SH-SY5Y (cell line): ENCODE results near the gene GAB2.

Experiments used
- GATA2 ChIP-seq: IDR thresholded peaks from 2 replicates; pipeline ENCODE4 v1.6.1; 2011; ENCODE audit warnings: mild to moderate bottlenecking, low read depth, low read length
- GATA3 ChIP-seq: IDR thresholded peaks from 2 replicates; pipeline ENCODE4 v1.6.1; 2011; ENCODE audit warnings: low read depth, mild to moderate bottlenecking, low read length, moderate library complexity

DNA sequence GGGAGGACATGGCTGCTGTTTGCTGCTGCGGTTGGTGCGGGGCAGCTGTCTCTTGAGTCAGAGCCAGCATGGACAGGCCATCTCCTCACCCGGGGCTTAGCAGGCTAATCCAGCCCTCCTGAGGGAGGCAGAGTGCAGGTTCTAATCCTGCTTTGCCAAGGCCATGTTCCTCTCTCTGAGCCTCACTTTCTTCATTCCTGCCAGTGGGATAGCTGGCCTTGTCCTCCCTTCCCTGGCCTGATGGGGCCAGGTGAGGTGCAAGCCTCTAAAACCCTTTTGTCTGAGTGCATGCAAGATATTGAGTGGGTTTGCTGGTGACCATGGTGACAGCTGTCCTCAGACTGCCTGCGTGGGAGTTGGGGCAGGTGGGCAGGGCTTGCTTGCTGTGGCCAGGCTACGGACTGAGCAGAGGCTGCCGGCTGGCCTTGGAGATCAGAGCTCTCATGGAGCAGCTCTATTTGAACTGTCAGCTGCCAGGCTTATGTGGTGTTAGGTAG lies 225.3 kb downstream of the GAB2 start:
- TF ChIP-seq GATA2 (no peak), GATA3 (no peak)
